AG04449 (cell line): ENCODE results near the gene AKAP6.

Experiments used
- CTCF ChIA-PET: fragments of 350-600 bp; formaldehyde crosslinking; extraction: SDS; loops from one replicate; lab custom pipeline; 2021; ENCODE audit warnings: antibody characterized with exemption; lab: Yijun Ruan, JAX
- POLR2A ChIA-PET: fragments of 400-600, 350-600 bp; formaldehyde crosslinking; extraction: SDS; loops from one replicate; lab custom pipeline; 2020; ENCODE audit warnings: antibody characterized with exemption, inconsistent platforms; lab: Yijun Ruan, JAX
- DNase-seq: peaks from one replicate; pipeline ENCODE4 v3.0.0-alpha.2; 2010; ENCODE audit warnings: low read depth, low spot score
- H3K4me3 ChIP-seq: 2 replicates; pipeline ENCODE4 v1.5.1; 2011; ENCODE audit warnings: low read depth, mild to moderate bottlenecking, control low read depth, low read length
- CTCF ChIP-seq: IDR thresholded peaks from one replicate; pipeline ENCODE4 v1.5.1; 2011; ENCODE audit warnings: mild to moderate bottlenecking, moderate library complexity, low read length, control low read depth, inconsistent platforms; ENCODE audit not compliant: insufficient read depth; ENCODE audit errors: missing control alignments

The AKAP6 gene

GRCh38 chr14:32565256-32565655, 236.2 kb downstream of the AKAP6 start:
- H3K4me3 ChIP-seq = no peak overlapping the region
- CTCF ChIA-PET = interaction anchor here (0.7 to 4.6 kb wide), 4 partner anchors 12 to 311 kb away, joined by 3 to 29 read pairs (median 6); no protein-coding TSS in a partner anchor
- POLR2A ChIA-PET = no interaction called here
- TF ChIP-seq CTCF = no peak
- DNase-seq = no peak

- TF ChIP-seq CTCF = no peak
- POLR2A ChIA-PET = no interaction called here
- no peak overlapping the region for H3K4me3 ChIP-seq
- no peak for DNase-seq
- CTCF ChIA-PET = interaction anchor here (0.8 to 4.6 kb wide), 4 partner anchors 9 to 313 kb away, joined by 3 to 29 read pairs (median 3); no protein-coding TSS in a partner anchor
Measured at GRCh38 chr14:32567543-32568384, 238.7 kb downstream of the AKAP6 start.

- no peak for DNase-seq
- TF ChIP-seq CTCF = no peak
- CTCF ChIA-PET = no interaction called here
- POLR2A ChIA-PET = no interaction called here
- H3K4me3 ChIP-seq = no peak overlapping the region
Measured at GRCh38 chr14:32571551-32571950, 242.5 kb downstream of the AKAP6 start.

DNA sequence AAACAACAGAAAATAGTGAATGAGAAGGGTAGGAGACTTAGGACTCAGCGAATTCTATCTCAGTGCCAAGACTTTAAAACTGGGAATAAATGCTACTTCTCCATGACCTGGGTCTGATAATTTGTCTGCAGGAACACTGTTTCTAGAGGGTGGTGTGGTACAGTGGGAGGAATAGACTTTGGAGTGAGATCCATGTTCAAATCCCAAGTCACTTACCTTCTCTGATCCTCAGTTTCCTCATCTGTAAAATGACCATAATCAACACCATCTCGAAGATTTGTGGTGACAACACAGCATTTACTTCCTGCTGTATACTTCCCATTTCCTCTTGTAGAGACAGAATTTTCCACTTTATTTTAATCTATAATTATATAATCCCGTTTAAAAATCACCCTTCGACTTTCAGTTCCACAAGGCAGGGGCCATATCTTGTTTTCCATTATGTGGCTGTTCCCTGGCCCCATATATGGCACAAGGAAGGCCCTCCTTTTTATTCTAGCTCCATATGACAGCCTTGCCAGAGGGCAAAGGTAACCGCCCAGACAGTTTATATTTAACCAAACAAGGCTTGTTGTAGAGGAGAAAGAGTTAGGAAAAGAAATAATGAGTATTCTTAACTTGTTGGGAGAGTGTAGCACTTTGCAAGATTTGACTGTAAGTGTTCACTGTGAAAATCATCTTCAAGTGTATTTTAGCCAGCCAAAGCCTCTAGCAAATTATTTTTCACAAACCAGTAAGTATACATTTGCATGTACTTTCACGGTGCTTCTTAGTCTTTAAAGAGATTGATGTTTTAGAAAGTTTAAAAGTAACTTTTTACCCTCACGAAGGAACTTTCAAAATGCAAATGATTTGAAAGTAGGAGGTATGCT, 243.1 kb downstream of the AKAP6 start:
- ChIA-PET CTCF (no interaction called here), POLR2A (no interaction called here)
- TF ChIP-seq CTCF = no peak
- no peak for DNase-seq
- no peak overlapping the region for H3K4me3 ChIP-seq

- no peak overlapping the region for H3K4me3 ChIP-seq
- ChIA-PET POLR2A (no interaction called here), CTCF (no interaction called here)
- DNase-seq = no peak
- TF ChIP-seq CTCF = no peak
Measured at GRCh38 chr14:32572867-32573150, 243.7 kb downstream of the AKAP6 start.

DNA sequence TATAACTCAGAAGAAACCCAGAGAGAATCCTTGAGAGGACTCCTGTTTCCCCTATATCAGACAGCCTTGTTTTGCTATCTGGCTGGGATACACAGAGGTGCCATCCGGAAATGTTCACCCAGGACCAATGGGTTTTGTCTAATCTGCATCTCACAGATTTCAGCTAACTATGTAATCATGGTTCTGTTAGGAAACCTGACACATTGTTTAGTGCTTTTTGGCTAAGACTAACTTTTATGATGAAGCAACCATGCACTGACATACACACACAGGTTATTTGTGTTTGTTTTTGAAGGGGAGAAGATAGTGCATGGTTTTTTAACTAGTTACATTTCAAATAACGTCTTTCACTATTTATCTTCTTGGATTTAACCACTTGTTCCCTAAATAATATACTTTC, 245.2 kb downstream of the AKAP6 start:
- no peak for DNase-seq
- ChIA-PET CTCF (interaction anchor here (3.5 kb wide), 1 partner anchor 18 kb away, joined by 19 read pairs; no protein-coding TSS in a partner anchor), POLR2A (no interaction called here)
- TF ChIP-seq CTCF = no peak
- H3K4me3 ChIP-seq = no peak overlapping the region
